ENCODE measurements around the gene KRTAP12-2.
"Not testable (repeated sequence)": the region's sequence is repeated elsewhere in the genome, so short reads cannot be mapped to it uniquely, and the experiment has no call there.

Gene KRTAP12-2

DNA sequence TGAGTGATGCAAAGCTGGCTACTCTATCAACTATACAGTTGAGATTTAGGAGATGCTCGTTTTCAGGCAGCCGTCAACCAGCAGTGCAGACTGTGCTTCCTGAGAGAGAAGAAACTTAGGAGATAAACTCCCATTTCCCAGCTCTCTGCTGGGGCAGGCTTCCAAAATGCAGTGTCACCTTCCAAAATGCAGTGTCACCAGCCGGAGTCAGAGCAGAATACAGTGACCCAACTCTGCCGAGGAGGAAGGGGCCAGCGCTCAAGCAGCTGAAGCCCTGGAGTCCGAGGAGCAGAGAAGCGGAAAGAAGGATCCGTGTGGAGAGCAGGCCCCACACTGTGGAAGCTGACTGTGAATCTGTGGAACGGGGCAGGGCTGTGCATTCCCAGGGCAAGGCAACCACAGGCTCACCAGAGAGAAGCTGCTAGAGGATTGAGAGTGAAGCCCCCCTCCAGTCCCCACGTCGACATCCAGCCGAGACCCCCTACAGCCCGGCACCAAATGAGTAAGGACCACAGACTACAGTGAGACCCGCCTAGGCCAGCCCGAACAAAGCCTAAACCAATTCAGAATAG, 15.9 kb upstream of the KRTAP12-2 start:
- DNase-seq = no peak

DNA sequence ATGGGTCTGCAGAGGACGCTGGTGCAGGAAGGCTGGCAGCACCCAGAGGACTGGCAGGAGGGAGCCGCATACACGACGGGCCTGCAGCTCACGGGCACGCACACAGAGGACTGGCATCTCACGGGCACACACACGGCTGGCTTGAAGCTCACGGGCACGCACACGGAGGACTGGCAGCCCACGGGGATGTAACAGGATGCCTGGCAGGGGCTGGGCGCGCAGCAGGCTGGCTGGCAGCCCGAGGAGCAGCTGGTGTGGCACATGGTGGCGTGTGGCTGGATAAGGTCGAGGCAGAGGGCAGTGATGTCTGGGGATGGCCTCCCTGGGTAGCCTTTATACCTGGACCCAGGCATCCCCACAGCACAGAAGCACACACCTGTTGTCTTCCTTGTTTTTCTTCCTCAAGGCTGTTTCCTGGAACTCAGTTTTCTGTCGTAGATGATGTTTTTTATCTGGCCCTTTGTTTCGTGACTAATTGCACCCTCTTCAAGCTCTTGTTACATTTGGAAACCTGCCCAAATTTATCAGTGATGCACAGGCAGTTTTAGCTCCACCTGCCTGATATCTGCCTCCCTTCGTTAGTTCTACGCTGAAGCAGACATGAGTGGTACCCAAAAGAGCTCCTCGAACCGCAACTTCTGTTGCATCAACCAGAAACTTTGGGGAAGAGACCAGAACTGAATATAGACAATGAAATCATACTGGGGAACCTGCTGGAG, 15.3 kb upstream of the KRTAP12-2 start, which contains the start of gene KRTAP12-1:
Gene KRTAP12-1 (minus strand): TSS at position 303 of the 719 bp plus-strand sequence. CDS start 40 bp downstream, at position 263.
- DNase-seq = peak; percentile 95

DNA sequence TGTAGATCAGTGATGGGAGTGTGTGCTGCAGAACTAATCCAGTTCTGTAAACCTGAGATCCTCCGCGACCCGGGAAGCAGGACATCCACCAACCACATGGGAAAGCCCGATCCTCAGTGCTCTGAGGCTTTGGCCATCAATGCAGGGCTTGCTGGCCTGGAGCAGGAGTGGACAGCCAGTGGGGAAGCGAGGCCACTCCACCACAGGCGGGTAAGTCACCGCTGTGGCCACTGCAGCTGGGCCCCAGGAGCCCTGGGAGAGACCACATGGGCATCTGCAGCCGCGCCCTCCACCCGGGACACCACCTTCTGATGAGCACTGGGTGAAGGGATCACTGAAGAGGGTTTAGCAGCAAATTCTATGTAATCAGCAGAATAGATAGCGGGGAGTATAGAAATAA, 14.4 kb upstream of the KRTAP12-2 start:
- no peak for DNase-seq

DNA sequence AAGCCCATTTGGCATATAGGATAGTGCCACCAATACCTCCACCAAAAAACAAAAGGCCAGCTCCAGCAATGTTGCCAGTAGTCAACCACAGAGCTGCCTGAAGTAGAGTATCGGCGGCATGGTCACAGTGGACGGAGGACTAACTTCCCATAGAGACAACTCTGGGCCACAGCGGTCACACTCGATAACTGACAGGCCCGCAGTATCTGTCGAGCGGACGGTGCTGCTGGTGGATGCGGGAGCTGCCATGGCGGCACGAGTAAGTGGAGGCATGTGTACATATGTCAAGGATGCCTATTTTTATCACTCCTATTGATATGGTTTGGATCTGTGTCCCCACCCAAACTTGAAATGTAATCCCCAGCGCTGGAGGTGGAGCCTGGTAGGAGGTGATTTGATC, 11.2 kb upstream of the KRTAP12-2 start:
- no peak for DNase-seq

DNA sequence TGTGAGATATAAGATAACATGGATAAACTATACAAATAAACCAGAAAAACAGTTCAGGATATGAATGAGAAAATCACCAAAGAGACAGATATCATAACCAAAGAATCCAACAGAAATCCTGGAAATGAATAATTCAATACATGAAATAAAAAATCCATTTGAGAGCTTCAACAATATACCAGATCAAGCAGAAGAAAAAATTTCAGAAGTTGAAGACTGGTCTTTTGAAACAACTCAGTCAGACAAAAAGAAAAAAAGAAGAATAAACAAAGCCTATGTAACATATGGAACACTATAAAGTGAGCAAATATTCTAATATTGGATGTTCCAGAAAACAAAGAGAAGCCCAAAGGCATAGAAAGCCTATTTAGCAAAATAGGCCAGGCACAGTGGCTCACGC, 5.2 kb upstream of the KRTAP12-2 start:
- no peak for DNase-seq

DNA sequence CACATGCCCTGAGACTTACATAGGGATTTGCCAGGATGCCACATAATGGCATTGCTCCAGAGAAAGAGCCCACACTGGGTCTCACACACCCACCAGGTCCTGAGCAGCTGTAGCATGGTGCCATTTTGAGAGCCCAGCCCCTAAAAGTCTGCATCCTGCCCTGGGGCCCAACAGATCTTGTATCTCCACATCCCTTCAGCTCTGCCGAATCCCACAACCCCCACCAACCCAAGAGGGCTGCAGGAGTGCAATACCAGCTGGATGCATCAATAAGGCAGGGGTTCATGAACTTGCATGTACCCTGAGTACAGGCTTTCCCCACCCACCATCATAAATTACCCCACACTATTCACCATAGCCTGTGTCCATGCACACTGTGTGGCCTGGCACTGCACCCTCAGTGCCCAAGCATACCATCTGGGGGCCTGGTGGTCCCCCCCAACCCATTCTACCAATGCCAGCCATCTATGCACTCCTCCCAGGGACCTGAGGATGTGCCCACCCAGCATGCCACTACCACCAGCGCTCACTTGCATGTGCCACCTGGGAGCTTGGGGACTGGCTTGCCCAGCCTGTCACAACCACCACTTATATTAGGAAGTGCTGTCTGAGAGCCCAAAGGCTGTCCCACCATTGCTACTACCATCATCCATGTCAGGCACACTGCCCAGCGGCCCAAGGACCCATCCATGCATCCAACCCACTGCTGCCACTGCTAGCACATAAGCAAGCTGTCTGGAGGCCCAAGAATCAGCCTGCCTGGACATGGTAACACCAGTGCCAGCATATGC, 4.1 kb upstream of the KRTAP12-2 start:
- no peak for DNase-seq

DNA sequence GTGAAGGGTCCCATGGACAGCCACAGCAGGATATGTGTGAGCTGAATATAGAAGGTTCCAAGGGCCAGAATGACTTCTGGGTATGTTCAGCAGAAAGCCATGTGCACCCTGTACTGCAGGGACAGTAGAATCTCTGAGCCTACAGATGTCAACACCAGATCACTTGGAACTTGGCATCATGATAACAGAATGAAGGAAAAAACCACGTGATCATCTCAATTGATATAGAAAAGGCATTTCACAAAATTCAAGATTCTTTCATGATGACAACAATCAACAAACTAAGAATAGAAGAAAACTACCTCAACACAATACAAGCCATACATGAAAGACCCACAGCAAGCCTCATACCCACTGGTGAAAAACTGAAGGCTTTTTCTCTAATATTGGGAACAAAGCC, 885 bp upstream of the KRTAP12-2 start:
- DNase-seq = no peak

DNA sequence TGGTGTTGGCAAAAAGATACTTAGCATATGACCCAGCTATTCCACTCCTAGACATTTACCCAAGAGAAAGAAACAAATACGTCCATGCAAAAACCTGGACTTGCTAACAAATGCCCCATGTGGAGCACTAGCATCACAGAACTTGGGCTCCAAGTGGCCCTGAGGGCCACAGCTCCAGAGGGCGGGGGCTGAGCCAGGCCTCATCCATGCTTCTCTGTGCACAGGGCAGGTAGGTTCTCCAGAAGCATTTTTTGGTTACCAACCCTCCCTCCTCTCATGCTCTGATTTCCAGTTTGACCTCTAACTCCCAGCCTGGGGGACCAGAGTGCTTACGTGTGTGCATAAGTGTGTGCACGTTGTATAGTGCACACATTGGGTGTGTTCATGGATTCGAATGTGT, 2.0 kb downstream of the KRTAP12-2 start:
- DNase-seq = no peak

DNA sequence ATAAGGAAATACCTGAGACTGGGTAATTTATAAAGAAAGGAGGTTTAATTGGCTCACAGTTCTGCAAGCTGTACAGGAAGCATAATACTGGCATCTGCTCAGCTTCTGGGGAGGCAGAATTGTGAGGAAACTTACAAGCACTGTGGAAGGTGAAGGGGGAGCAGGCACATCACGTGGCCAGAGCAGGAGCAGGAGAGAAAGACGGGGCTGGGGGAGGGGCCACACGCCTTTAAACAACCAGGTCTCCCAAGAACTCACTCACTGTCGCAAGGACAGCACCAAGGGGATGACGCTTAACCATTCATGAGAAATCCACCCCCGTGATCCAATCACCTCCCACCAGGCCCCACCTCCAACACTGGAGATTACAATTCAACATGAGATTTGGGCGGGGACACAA, 5.2 kb downstream of the KRTAP12-2 start:
- DNase-seq = not testable (repeated sequence)

DNA sequence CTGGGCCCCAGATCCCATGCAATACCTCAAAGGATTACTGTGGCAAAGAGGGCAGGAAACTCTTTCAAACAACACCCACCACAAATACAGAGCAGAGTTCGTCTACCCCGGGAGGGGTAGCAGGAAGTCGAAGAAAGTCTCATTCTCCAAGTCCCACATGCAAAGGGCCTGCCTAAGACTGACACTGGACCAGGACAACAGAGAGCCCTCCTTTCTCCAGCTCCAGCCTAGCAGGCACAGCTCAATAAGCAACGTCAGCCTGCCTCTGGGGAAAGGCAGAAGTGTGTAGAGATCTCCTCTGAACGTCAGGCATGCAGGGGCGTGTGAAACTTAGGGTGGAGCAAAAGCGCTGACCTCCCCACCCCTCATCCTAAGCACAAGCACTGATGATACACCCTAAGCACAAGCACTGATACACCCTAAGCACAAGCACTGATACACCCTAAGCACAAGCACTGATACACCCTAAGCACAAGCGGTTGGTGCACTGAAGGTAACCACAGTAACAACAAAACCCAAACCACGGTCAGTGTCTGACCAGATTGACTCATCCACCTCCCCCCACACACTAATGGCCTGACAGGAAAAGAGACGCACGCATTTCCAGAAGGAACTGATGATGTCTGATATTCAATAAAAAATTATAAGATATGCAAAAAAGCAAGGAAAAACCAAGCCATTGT, 7.7 kb downstream of the KRTAP12-2 start:
- no peak for DNase-seq

DNA sequence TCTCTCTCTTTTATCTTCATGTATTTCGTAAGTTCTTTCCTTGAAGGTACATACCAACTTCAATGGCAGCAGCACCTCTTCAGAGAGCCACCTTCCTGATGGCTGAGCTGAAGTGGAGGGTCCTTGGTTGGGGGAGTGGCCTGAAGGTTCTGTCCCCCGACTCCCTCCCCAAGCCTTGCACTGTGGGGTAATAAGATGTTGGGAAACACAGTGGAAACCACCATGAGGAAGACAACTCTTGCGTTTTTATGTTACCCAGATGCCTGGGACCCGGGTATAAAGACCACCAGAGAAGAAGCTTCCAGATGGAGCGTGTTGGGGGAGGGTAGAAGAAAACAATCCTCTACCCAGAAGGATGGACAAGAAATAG, 8.2 kb downstream of the KRTAP12-2 start:
- DNase-seq = no peak

DNA sequence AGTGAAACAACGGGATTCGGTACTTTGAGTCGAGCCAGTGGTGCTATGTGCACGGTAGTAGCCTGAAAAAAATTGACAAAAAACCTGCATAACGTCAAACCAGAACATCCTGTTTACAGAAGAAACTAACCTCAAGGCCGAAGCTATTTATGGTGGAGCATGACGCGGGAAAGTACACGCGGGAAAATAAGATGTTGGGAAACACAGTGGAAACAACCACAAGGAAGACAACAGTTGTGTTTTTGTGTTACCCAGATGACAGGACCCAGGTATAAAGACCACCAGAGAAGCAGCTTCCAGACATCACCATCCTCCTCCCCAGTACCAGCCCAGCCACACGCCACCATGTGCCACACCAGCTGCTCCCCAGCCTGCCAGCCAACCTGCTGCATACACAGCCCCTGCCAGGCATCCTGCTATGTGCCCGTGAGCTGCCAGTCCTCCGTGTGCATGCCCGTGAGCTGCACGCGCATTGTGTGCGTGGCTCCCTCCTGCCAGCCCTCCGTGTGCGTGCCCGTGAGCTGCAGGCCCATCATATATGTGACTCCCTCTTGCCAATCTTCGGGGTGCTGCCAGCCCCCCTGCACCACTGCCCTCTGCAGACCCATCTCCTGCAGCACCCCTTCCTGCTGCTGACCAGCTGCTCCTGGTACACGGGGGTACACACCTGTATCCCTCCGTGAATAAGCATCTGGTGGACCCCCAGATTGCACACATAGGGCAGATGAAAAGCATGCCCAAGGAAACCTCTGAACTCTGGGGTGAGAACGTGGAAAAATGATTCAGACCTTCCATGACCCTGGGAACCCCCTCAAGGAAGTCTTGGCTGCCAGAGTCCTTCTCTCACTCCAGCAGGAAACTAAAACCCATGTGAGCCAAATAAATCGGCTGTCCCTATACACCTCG, 8.8 kb downstream of the KRTAP12-2 start, which contains the start of gene KRTAP12-3:
Gene KRTAP12-3 (plus strand): TSS at position 298 of the 906 bp plus-strand sequence. CDS start 48 bp downstream, at position 346.
- no peak for DNase-seq

DNA sequence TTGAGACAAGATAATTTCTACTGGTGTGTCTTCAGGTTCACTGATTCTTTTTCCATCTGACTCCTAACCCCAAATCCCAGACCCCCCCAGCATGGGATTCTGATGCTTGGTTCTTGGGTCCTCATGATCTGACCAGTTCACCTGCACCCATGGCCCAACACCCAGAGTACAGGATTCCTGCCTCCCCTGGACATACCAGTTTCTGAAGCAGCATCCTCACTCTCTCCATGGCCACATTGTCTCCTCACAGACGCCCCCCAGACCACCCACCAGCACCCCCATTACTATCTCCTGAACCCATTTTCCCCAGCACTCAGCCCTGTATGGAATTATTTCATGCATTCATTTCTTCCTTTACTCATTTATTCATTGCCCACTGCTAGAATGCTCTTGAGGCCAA, 9.9 kb downstream of the KRTAP12-2 start:
- no peak for DNase-seq

DNA sequence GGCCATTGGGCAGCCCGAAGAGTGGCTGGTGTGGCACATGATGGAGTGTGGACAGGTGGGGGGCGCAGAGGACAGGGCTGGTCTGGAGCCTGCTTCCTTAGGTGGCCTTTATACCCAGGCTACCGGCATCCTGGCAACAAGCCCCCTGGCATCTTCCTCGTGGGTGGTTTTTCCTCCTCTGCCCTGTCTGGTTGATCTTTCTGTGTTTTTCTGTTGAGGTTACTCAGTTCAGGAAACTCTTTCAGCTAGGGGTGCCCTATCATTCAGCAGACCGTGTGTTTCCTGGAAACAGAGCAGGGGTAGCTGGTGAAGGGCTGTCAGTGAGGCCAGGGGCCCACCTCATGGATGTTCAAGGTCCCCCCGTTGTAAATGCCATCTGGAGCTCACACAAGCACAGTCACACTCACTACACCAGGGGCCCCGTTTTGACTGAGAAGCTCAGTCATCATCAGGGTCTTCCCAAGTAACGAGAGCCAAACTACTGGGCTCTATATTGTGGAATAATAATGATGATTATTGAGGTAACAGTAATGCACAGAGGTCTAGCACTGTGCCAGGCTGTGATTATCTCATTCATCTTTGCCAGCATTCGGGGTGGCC, 12.1 kb downstream of the KRTAP12-2 start, which contains the start of gene KRTAP12-4:
Gene KRTAP12-4 (minus strand): TSS at position 84 of the 600 bp plus-strand sequence. CDS start 45 bp downstream, at position 39.
- no peak for DNase-seq

DNA sequence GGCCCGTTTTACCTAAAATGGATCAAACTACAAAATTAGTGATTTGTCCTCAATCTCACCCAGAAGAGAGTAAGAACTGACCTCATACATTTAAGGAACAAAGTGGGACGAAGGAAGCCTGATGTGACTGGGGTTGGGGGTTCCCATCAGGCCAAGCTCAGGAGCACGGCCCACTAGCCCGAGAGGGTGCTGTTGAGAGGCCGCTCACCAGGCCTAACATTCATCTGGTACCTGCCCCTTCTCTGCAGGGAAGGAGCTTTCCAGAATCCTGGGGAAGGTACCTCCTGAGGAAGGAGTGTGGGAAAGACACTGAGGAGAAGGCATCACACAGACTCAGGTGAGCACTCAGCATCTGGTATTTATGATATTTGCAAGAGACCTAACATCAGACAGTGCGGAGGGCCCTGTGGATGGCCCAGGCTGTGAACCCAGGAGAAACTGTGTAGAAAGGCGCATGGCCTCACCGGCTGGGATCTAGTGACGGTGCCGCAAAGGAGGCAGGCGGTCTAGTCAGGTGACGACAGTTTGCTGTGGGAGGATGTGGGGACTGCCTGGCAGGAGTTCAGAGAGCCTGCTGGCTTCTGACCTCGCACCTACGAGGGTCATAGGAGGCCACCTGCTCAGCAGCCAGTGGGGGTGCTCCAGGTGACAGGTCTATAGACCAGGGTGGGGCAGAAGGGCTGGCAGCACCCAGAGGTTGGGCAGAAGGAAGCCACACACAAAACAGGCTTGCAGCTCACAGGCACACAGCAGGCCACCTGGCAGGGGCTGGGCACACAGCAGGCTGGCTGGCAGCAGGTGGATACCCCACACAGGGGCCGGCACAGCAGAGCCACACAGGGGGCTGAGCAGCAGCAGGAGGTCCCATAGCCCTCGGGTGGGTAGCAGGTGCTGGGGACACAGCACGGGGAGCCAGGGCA, 12.8 kb downstream of the KRTAP12-2 start:
- DNase-seq = peak; percentile 91

DNA sequence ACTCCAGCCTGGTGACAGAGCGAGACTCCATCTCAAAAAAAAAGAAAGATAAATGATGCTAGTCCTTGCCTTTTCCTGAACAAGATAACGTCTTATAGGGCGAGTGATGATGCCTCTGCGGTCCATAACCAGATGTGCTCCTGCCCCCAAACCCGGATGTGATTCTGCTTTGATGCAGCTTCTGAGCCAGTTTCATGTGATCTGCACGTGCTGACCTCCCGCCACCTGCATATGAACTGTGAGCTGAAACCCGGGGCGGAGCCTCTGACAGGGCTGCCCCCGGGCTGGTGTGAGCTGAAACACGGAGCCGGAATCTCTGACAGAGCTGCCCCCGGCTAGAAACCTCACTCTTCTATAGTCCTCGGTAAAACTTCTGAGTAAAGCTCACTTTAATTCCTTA, 13.6 kb downstream of the KRTAP12-2 start:
- DNase-seq = peak; percentile 29

DNA sequence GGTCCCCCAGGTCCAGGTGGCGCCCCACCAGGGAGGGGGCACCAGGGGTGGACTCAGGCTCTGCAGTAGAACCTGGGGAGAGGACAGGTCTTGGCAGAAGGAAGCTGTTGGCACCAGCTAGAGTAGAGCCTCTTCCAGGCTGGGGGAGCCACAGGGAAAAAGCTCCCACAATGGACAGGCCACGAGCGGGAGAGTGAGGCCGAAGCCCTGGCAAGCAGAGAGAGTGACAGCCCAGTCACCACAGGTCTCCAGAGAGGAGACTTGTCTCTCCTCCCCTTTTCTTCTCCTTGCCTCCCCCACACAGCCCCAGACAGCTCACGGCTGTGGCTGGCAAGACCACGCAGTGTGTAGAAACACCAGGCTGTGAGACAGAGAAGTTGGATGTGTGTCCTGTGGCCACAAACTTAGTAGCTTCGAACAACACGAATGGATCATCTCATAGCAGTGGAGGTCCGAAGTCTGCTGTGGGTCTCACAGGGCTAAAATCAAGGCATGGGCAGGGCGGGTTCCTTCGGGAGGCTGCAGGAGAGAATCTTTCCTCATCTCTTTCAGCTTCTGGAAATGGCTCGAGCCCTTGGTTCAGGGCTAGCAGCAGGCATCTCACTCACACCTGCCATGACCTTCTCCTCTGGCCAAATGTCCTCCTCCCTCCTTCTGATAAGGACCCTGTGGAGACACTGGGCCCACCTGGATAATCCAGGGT, 15.6 kb downstream of the KRTAP12-2 start:
- DNase-seq = no peak

DNA sequence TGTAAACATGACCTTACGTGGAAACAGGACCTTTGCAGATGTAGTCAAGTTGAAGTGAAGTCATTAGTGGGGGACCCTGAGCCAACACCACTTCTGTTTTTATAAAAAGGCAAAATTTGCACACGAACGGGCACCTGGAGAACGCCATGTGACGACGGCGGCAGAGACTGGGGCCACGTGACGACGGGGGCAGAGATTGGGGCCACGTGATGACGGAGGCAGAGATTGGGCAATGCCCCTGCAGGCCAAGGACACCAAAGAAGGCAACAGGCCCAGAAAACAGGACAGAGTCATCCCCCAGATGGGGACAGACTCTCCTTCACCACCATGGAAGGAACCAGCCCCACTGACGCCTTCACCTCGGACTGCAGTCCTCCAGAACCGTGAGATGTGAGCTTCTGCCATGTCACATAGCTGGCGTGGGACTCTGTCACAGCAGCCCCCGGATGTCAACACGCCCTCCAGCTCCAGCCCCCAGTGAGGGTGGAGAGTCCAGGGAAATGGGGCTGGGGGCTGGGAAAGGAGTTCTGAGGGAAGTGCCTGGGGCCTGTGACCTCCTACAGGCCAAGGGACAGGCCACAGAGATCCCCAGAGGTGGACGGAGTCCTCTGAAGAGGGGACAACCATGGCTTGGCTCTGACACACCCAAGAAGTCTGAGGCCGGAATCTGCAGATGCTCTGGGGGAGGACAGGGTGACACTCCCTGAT, 16.3 kb downstream of the KRTAP12-2 start:
- no peak for DNase-seq

DNA sequence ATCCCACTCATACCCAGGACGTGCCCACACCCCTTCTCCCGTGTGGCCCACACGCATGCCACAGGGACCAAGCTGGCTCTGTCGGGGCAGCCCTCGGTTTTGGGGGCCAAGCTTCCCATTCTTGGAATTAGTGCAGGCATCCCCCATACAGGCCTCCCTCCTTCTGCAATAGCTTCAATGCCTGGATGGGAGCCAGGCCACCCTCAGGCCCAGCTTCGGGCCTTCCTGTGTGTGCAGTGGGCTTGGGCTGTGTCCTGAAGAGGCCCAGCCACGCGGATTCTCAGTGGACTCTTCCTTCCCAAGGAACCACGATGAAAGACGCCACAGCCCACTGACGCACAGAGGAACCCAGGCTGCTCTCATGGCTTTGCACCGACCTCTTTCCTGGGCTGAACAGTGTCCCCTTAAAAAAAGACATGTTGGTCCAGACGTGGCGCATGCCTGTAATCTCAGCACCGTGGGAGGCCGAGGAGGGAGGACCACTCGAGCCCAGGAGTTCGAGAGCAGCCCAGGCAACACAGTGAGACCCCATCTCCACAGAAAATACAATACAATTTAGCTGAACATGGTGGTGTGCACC, 17.1 kb downstream of the KRTAP12-2 start:
- DNase-seq = no peak
